Prostate gland (tissue), 2 donors: ENCODE results near the gene RUNX2. TPM values are rescaled to one million over a fixed set of nuclear protein-coding genes. Genes with fewer than 3 reads are reported as not detected.
"Not testable (repeated sequence)": the region's sequence is repeated elsewhere in the genome, so short reads cannot be mapped to it uniquely, and the experiment has no call there.

ENCODE experiments used
- DNase-seq: peaks from one replicate; pipeline ENCODE4 v3.0.0-alpha.2; 2019; ENCODE audit warnings: low spot score
- H3K27ac ChIP-seq, 2 donors: fragments of 200-600 bp; sonication (generic); 2 replicates each; pipeline ENCODE4 v1.5.1; 2017 to 2019
- H3K27me3 ChIP-seq: fragments of 200-600 bp; sonication (generic); replicated peaks from 2 replicates; pipeline ENCODE4 v1.5.1; 2019; ENCODE audit not compliant: insufficient read depth
- H3K36me3 ChIP-seq, 2 donors: fragments of 200-600 bp; sonication (generic); 1 replicate in 1 of 2; 2 replicates in 1 of 2; pipeline versions ENCODE4 v1.5.1 to v1.8.1; 2017 to 2019
- H3K4me1 ChIP-seq: fragments of 200-600 bp; sonication (generic); replicated peaks from 2 replicates; pipeline ENCODE4 v1.5.1; 2019
- H3K4me3 ChIP-seq, 2 donors: fragments of 200-600 bp; sonication (generic); 2 replicates each; pipeline ENCODE4 v1.5.1; 2017 to 2019
- H3K9me3 ChIP-seq: fragments of 200-600 bp; sonication (generic); 2 replicates; pipeline ENCODE4 v1.5.1; 2017
- POLR2A ChIP-seq: fragments of 450-650 bp; IDR thresholded peaks from one replicate; pipeline ENCODE4 v1.6.1; 2016; ENCODE audit warnings: antibody characterized with exemption, mild to moderate bottlenecking
- POLR2AphosphoS5 ChIP-seq: sonication (generic); formaldehyde crosslinking; IDR thresholded peaks from one replicate; pipeline ENCODE4 v1.6.1; 2017; ENCODE audit warnings: antibody characterized with exemption
- WGBS: methylation state at CpG from one replicate; pipeline ENCODE4 v1.1.5; 2018; 5-methylcytosine and 5-hydroxymethylcytosine counted together
- intact Hi-C: fragments of 100-400 bp; cut with DNase I; formaldehyde crosslinking; loops from one replicate; pipeline ENCODE4 v1.14.2; 2022
- total RNA-seq, 2 donors: library from RNA; depleted of rRNA; stranded (reverse); fragments of >200 nt; gene quantifications; one replicate each; pipeline ENCODE4 v1.1.0, GENCODE V29; 2016
- TF ChIP-seq, protein P1 (sequence below), 4 experiments: fragments of 200-600 bp in 2 of 4; fragments of 450-650 bp in 2 of 4; sonication (generic) in 2 of 4; IDR thresholded peaks; 1 replicate in 3 of 4; 2 replicates in 1 of 4; pipeline ENCODE4 v1.5.1; 2016 to 2019; ENCODE audit warnings: antibody characterized with exemption in 4 of 4, mild to moderate bottlenecking in 2 of 4, moderate library complexity in 2 of 4

RUNX2 gene
- 10 to 100 TPM in 1 of 2 donors, 1 to 10 TPM in 1; 9.2 to 10.7 TPM for total RNA-seq

- intact Hi-C loops: no loop called here
- no peak for DNase-seq
- no peaks in the 10 kb centered on the region for H3K27me3 ChIP-seq
- TF ChIP-seq, protein P1, sequence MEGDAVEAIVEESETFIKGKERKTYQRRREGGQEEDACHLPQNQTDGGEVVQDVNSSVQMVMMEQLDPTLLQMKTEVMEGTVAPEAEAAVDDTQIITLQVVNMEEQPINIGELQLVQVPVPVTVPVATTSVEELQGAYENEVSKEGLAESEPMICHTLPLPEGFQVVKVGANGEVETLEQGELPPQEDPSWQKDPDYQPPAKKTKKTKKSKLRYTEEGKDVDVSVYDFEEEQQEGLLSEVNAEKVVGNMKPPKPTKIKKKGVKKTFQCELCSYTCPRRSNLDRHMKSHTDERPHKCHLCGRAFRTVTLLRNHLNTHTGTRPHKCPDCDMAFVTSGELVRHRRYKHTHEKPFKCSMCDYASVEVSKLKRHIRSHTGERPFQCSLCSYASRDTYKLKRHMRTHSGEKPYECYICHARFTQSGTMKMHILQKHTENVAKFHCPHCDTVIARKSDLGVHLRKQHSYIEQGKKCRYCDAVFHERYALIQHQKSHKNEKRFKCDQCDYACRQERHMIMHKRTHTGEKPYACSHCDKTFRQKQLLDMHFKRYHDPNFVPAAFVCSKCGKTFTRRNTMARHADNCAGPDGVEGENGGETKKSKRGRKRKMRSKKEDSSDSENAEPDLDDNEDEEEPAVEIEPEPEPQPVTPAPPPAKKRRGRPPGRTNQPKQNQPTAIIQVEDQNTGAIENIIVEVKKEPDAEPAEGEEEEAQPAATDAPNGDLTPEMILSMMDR (IDR thresholded peaks at IDR 0.05): no peak
- no peak for TF ChIP-seq POLR2A
- no peak within 1 kb of the TSS for H3K27ac ChIP-seq
- no peak within 1 kb of the TSS for H3K4me3 ChIP-seq
- H3K36me3 ChIP-seq: no peaks in the 10 kb centered on the region
- 76% methylated on average over 5 of the region's 5 CpGs for WGBS
- H3K4me1 ChIP-seq: no peaks in the 10 kb centered on the region
- no peaks in the 10 kb centered on the region for H3K9me3 ChIP-seq
These were observed at the start of gene RUNX2 for GRCh38 chr6:45327956-45328522. Gene RUNX2 (plus strand): TSS chr6:45328330. CDS start chr6:45328727, 397 bp downstream.

DNA sequence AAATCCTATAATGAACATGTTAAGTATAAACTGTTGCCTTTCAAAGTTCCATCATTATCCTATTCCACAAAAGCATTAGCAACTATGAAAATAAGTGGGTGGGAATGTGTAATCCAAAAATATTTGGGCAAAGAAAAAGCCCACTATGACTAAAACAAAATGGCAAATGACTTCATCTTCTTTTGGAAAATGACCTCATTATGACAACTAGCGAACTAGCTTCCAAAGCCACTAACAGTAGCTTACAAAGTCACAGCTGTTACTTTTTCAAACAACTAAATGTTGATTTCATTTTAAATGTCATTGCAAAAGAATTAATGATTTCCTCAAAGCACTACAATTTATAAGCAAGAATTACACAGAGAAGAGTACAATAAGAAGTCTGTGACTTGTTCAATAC, 49.8 kb upstream of the RUNX2 start:
- Histone ChIP-seq H3K27me3 (no peaks in the 10 kb centered on the region), H3K36me3 (no peaks in the 10 kb centered on the region), H3K4me3 (no peak overlapping the region), H3K27ac (no peak overlapping the region), H3K9me3 (no peaks in the 10 kb centered on the region), H3K4me1 (no peaks in the 10 kb centered on the region)
- DNase-seq: no peak
- TF ChIP-seq POLR2AphosphoS5: no peak
- no peak for TF ChIP-seq POLR2A
- TF ChIP-seq, protein P1 (IDR thresholded peaks at IDR 0.05): no peak
- WGBS: 92% methylated on average over 1 of the region's 1 CpG
- intact Hi-C loops: no loop called here

GRCh38 chr6:45286707-45287106, 41.4 kb upstream of the RUNX2 start:
- H3K4me3 ChIP-seq, H3K27ac ChIP-seq, H3K4me1 ChIP-seq, DNase-seq, H3K27me3 ChIP-seq, H3K9me3 ChIP-seq, intact Hi-C loops, H3K36me3 ChIP-seq: not testable (repeated sequence)
- WGBS: 96% methylated on average over 3 of the region's 3 CpGs

DNA sequence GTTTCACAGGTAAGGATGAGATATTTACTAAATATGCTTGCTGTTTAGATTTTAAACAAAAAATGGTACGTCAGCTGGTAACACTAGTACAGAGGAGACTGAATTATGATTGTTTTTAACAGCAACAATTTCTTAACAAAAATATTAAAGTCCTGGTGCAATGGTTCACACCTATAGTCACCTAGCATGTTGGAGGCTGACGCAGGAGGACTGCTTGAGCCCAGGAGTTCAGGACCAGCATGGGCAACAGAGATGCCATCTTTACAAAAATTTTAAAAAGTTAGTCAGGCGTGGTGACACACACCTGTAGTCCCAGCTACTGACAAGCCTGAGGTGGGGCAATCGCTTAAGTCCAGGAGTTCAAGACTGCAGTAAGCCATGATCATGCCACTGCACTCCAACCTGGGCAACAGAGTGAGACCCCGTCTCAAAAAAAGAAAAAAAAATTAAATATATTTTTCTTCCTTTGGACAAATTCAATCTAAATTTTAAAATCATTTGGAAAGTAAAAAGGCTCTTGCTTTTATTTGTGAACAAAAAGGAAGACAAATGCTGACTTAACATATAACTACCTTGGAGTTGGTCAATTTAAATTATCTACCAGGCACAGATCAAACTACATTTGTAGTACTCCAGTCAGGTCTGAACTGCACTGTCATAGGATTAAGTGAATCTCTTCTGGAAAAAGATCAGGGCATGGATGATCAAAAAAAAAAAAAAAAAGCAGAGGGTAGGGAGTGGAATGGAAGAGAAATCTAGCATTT, 38.2 kb upstream of the RUNX2 start:
- WGBS: 92% methylated on average over 5 of the region's 5 CpGs
- DNase-seq: no peak
- H3K27me3 ChIP-seq: no peaks in the 10 kb centered on the region
- no peak overlapping the region for H3K27ac ChIP-seq
- intact Hi-C loops: no loop called here
- H3K4me1 ChIP-seq: no peaks in the 10 kb centered on the region
- TF ChIP-seq POLR2AphosphoS5 (no peak), POLR2A (no peak)
- TF ChIP-seq, protein P1 (IDR thresholded peaks at IDR 0.05): no peak
- no peak overlapping the region for H3K4me3 ChIP-seq
- H3K36me3 ChIP-seq: no peaks in the 10 kb centered on the region
- H3K9me3 ChIP-seq: no peaks in the 10 kb centered on the region

DNA sequence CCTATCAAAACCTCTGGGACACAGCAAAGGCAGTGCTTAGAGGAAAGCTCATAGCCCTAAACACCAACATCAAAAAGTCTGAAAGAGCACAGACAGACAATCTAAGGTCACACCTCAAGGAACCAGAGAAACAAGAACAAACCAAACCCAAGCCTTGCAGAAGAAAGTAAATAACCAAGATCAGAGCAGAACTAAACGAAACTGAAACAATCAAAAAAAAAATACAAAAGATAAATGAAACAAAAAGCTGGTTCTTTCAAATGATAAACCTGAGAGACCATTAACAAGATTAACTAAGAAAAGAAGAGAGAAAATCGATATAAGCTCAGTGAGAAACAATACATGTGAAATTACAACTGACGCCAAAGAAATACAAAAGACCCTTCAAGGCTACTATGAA, 34.8 kb upstream of the RUNX2 start:
- Histone ChIP-seq H3K4me1 (no peaks in the 10 kb centered on the region), H3K9me3 (no peaks in the 10 kb centered on the region), H3K4me3 (no peak overlapping the region), H3K27me3 (no peaks in the 10 kb centered on the region), H3K27ac (no peak overlapping the region), H3K36me3 (no peaks in the 10 kb centered on the region)
- no peak for DNase-seq
- 83% methylated on average over 3 of the region's 3 CpGs for WGBS
- intact Hi-C loops: no loop called here
- TF ChIP-seq, protein P1 (IDR thresholded peaks at IDR 0.05): no peak
- no peak for TF ChIP-seq POLR2A
- no peak for TF ChIP-seq POLR2AphosphoS5

- 57% methylated on average over 1 of the region's 1 CpG for WGBS
These were observed 33.9 kb upstream of the RUNX2 start for GRCh38 chr6:45294065-45294701.

More at GRCh38 chr6:45294065-45294701, 33.9 kb upstream of the RUNX2 start:
- H3K4me3 ChIP-seq, H3K36me3 ChIP-seq, H3K9me3 ChIP-seq, H3K27ac ChIP-seq, intact Hi-C loops, H3K4me1 ChIP-seq, DNase-seq, H3K27me3 ChIP-seq: not testable (repeated sequence)
